H9 (cell line): Measurements from ENCODE around the gene RESP18. TPM values are rescaled to one million over a fixed set of nuclear protein-coding genes. Genes with fewer than 3 reads are reported as not detected.

Source experiments
- DNase-seq: peaks from one replicate; pipeline ENCODE4 v3.0.0-alpha.2; 2017
- H2AFZ ChIP-seq: one replicate; pipeline ENCODE4 v1.6.1; 2013; ENCODE audit warnings: mild to moderate bottlenecking, low read length, control low read depth, moderate library complexity
- H2AK5ac ChIP-seq: 2 replicates; pipeline ENCODE4 v1.6.1; 2013; ENCODE audit warnings: low read length, control low read depth, mixed read lengths; ENCODE audit not compliant: insufficient read length
- H2BK120ac ChIP-seq: one replicate; pipeline ENCODE4 v1.6.1; 2013; ENCODE audit warnings: low read depth, mild to moderate bottlenecking, low read length, control low read depth, inconsistent platforms; ENCODE audit not compliant: poor library complexity, severe bottlenecking
- H2BK12ac ChIP-seq: 2 replicates; pipeline ENCODE4 v1.6.1; 2013; ENCODE audit warnings: low read length, control low read depth, mixed read lengths, low read depth; ENCODE audit not compliant: insufficient read length
- H2BK15ac ChIP-seq: 2 replicates; pipeline ENCODE4 v1.6.1; 2013; ENCODE audit warnings: low read depth, low read length, control low read depth
- H2BK20ac ChIP-seq: one replicate; pipeline ENCODE4 v1.6.1; 2013; ENCODE audit warnings: low read depth, mild to moderate bottlenecking, low read length, control low read depth, inconsistent platforms; ENCODE audit not compliant: poor library complexity, severe bottlenecking
- H2BK5ac ChIP-seq: 2 replicates; pipeline ENCODE4 v1.6.1; 2013; ENCODE audit warnings: low read length, control low read depth, mixed read lengths; ENCODE audit not compliant: insufficient read length
- H3K14ac ChIP-seq: 2 replicates; pipeline ENCODE4 v1.6.1; 2013; ENCODE audit warnings: low read length, control low read depth; ENCODE audit not compliant: insufficient read depth
- H3K18ac ChIP-seq: 2 replicates; pipeline ENCODE4 v1.6.1; 2013; ENCODE audit warnings: low read depth, mild to moderate bottlenecking, mixed read lengths, low read length, control low read depth; ENCODE audit not compliant: insufficient read length
- H3K23ac ChIP-seq: 2 replicates; pipeline ENCODE4 v1.6.1; 2013; ENCODE audit warnings: low read length, control low read depth, mixed read lengths, low read depth; ENCODE audit not compliant: insufficient read length
- H3K23me2 ChIP-seq: 2 replicates; pipeline ENCODE4 v1.6.1; 2013; ENCODE audit warnings: low read depth, mild to moderate bottlenecking, mixed read lengths, low read length, control low read depth; ENCODE audit not compliant: insufficient read length, poor library complexity, severe bottlenecking
- H3K27ac ChIP-seq: 2 replicates; pipeline ENCODE4 v1.5.1; 2013; ENCODE audit warnings: low read length, control low read depth, mixed read lengths, low read depth; ENCODE audit not compliant: insufficient read length
- H3K27me3 ChIP-seq: 2 replicates; pipeline ENCODE4 v1.6.1; 2013; ENCODE audit warnings: low read length, control low read depth, inconsistent platforms; ENCODE audit not compliant: insufficient read depth
- H3K4ac ChIP-seq: 2 replicates; pipeline ENCODE4 v1.6.1; 2013; ENCODE audit warnings: low read depth, mild to moderate bottlenecking, control low read depth, inconsistent platforms, low read length, moderate library complexity
- H3K4me1 ChIP-seq: 2 replicates; pipeline ENCODE4 v1.6.1; 2013; ENCODE audit warnings: low read length, control low read depth, inconsistent platforms; ENCODE audit not compliant: insufficient read depth
- H3K4me2 ChIP-seq: 2 replicates; pipeline ENCODE4 v1.6.1; 2013; ENCODE audit warnings: low read length, control low read depth, mixed read lengths; ENCODE audit not compliant: insufficient read length, insufficient read depth
- H3K56ac ChIP-seq: 2 replicates; pipeline ENCODE4 v1.6.1; 2013; ENCODE audit warnings: low read depth, mild to moderate bottlenecking, mixed read lengths, low read length, control low read depth; ENCODE audit not compliant: insufficient read length
- H3K79me1 ChIP-seq: 2 replicates; pipeline ENCODE4 v1.6.1; 2013; ENCODE audit warnings: low read depth, mild to moderate bottlenecking, moderate library complexity, low read length, control low read depth, inconsistent platforms; ENCODE audit not compliant: insufficient read depth, poor library complexity, severe bottlenecking
- H3K79me2 ChIP-seq: 2 replicates; pipeline ENCODE4 v1.6.1; 2013; ENCODE audit warnings: low read length, control low read depth, inconsistent platforms; ENCODE audit not compliant: insufficient read depth
- H3K9ac ChIP-seq: 2 replicates; pipeline ENCODE4 v1.6.1; 2013; ENCODE audit warnings: low read length, control low read depth, mixed read lengths; ENCODE audit not compliant: insufficient read length; ENCODE audit errors: extremely low read depth
- H3K9me3 ChIP-seq: one replicate; pipeline ENCODE4 v1.6.1; 2013; ENCODE audit warnings: low read depth, low read length, inconsistent platforms; ENCODE audit not compliant: control insufficient read depth
- H3T11ph ChIP-seq: one replicate; pipeline ENCODE4 v1.6.1; 2013; ENCODE audit warnings: mild to moderate bottlenecking, low read length, control low read depth, inconsistent platforms
- H4K20me1 ChIP-seq: one replicate; pipeline ENCODE4 v1.6.1; 2013; ENCODE audit not compliant: control insufficient read depth, insufficient read length, insufficient read depth
- H4K5ac ChIP-seq: 2 replicates; pipeline ENCODE4 v1.6.1; 2013; ENCODE audit warnings: low read depth, mild to moderate bottlenecking, mixed read lengths, low read length, control low read depth; ENCODE audit not compliant: insufficient read length
- H4K8ac ChIP-seq: replicated peaks from 2 replicates; pipeline ENCODE4 v1.6.1; 2013; ENCODE audit warnings: low read length, control low read depth, mixed read lengths, low read depth; ENCODE audit not compliant: insufficient read length
- H4K91ac ChIP-seq: 2 replicates; pipeline ENCODE4 v1.6.1; 2013; ENCODE audit warnings: low read depth, mild to moderate bottlenecking, moderate library complexity, mixed read lengths, low read length, control low read depth; ENCODE audit not compliant: insufficient read length
- H3K27ac Mint-ChIP-seq, 3 experiments: 2 replicates in 2 of 3; 3 replicates in 1 of 3; pipeline ENCODE4 v1.8.0; 2020 to 2021; ENCODE audit warnings: mixed read lengths in 3 of 3, mild to moderate bottlenecking in 1 of 3, moderate library complexity in 1 of 3
- H3K27me3 Mint-ChIP-seq: 2 replicates; pipeline ENCODE4 v1.8.0; 2021; ENCODE audit warnings: low read depth, mild to moderate bottlenecking, moderate library complexity, mixed read lengths
- H3K36me3 Mint-ChIP-seq, 3 experiments: 2 replicates in 2 of 3; 3 replicates in 1 of 3; pipeline ENCODE4 v1.8.0; 2020 to 2021; ENCODE audit warnings: low read depth in 3 of 3, mixed read lengths in 3 of 3; ENCODE audit not compliant: insufficient read depth in 1 of 3
- H3K4me1 Mint-ChIP-seq, 2 experiments: 2 replicates each; pipeline ENCODE4 v1.8.0; 2020; ENCODE audit warnings: mixed read lengths in 2 of 2
- H3K4me3 Mint-ChIP-seq, 2 experiments: 2 replicates in 1 of 2; 3 replicates in 1 of 2; pipeline ENCODE4 v1.8.0; 2020 to 2021; ENCODE audit warnings: mild to moderate bottlenecking in 2 of 2, mixed read lengths in 2 of 2, moderate library complexity in 1 of 2
- H3K9me3 Mint-ChIP-seq, 2 experiments: 2 replicates in 1 of 2; 3 replicates in 1 of 2; pipeline ENCODE4 v1.8.0; 2020; ENCODE audit warnings: mild to moderate bottlenecking in 2 of 2, mixed read lengths in 2 of 2, moderate library complexity in 1 of 2
- CTCF ChIP-seq: fragments of 200-600 bp; sonication (generic); conservative IDR thresholded peaks from 3 replicates; pipeline ENCODE4 v1.8.0; 2021; ENCODE audit warnings: antibody characterized with exemption, mild to moderate bottlenecking
- WGBS: extraction: QIAGEN DNeasy Blood & Tissue Kit; methylation state at CpG from one replicate; pipeline ENCODE4 v1.1.7; 2013; ENCODE audit warnings: missing lambda C conversion rate, low lambda C conversion rate, mixed read lengths; ENCODE audit not compliant: insufficient read length; ENCODE audit errors: extremely low coverage; 5-methylcytosine and 5-hydroxymethylcytosine counted together
- total RNA-seq: library from RNA; stranded (reverse); gene quantifications from 2 replicates; pipeline ENCODE4 v1.2.1, GENCODE V29; 2021

Gene RESP18
- total RNA-seq, 1 experiment from 2014 or later, result not detected

GRCh38 chr2:219299372-219299760, 33.2 kb downstream of the RESP18 start:
- H2BK5ac ChIP-seq, result no peak overlapping the region
- Mint-ChIP-seq H3K27ac (no peak overlapping the region), H3K4me1 (peaks cover 13 to 21% of the 10 kb centered on the region in 2 experiments), H3K36me3 (peaks cover 0 to 4% (median 2%) of the 10 kb centered on the region in 3 experiments; a peak in 2 of 7 replicates), H3K27me3 (peaks cover 64% of the 10 kb centered on the region), H3K9me3 (peaks cover 0 to 5% of the 10 kb centered on the region in 2 experiments; a peak in 2 of 5 replicates), H3K4me3 (no peak overlapping the region)
- H3K56ac ChIP-seq, result no peak overlapping the region
- H2AK5ac ChIP-seq, result no peak overlapping the region
- WGBS, result no CpG with 5 or more reads among the region's 6 CpGs
- H3T11ph ChIP-seq, result no peak overlapping the region
- no peak overlapping the region for H3K27ac ChIP-seq
- no peak overlapping the region for H2BK12ac ChIP-seq
- H4K8ac ChIP-seq, result no peak overlapping the region
- no peak overlapping the region for H2BK120ac ChIP-seq
- H3K14ac ChIP-seq, result no peak overlapping the region
- no peaks in the 10 kb centered on the region; the same call in 1 of the 2 replicates for H3K27me3 ChIP-seq
- no peak overlapping the region for H2BK20ac ChIP-seq
- no peak overlapping the region for H4K5ac ChIP-seq
- H2AFZ ChIP-seq, result no peak overlapping the region
- TF ChIP-seq CTCF, result no peak
- H4K91ac ChIP-seq, result no peak overlapping the region
- no peaks in the 10 kb centered on the region for H3K79me2 ChIP-seq
- peaks cover 1% of the 10 kb centered on the region for H3K23me2 ChIP-seq
- no peak overlapping the region for H3K4me2 ChIP-seq
- no peak for DNase-seq
- H3K4me1 ChIP-seq, result no peaks in the 10 kb centered on the region
- H3K9me3 ChIP-seq, result no peaks in the 10 kb centered on the region
- H4K20me1 ChIP-seq, result no peaks in the 10 kb centered on the region
- H3K18ac ChIP-seq, result no peak overlapping the region
- no peak overlapping the region for H3K23ac ChIP-seq
- H2BK15ac ChIP-seq, result no peak overlapping the region
- H3K4ac ChIP-seq, result no peak overlapping the region
- no peaks in the 10 kb centered on the region for H3K79me1 ChIP-seq
- H3K9ac ChIP-seq, result no peak overlapping the region
